Epithelial cell of esophagus (primary cell): ENCODE measurements around the gene LCORL.

Experiments used
- DNase-seq: peaks from one replicate; pipeline ENCODE4 v3.0.0; 2010; ENCODE audit warnings: low read depth
- H3K4me3 ChIP-seq: 2 replicates; pipeline ENCODE4 v1.5.1; 2011; ENCODE audit warnings: mild to moderate bottlenecking, low read length, control low read depth
- CTCF ChIP-seq: IDR thresholded peaks from 2 replicates; pipeline ENCODE4 v1.5.1; 2011; ENCODE audit warnings: low read depth, mild to moderate bottlenecking, low read length, control low read depth, inconsistent platforms; ENCODE audit not compliant: insufficient read depth; ENCODE audit errors: missing control alignments

The LCORL gene

DNA sequence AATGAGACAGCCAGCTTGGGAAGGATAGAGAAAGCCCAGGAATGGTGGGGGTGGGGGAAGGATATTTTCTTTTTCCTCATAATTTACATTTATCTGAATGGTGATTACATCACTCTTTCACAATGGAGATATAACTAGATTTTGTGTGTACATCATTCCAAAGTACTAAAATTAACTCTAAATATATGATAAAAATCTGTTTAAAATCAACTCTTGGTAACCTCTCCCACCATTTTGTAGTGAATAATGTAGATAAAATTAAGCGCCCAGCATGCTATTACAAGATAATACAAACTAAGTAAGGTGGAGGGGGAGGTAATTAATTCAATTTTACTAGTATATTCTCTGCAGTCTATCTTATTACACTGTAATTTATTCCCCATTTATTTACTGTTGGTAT is 131.9 kb downstream of the LCORL start:
- DNase-seq: no peak
- no peak overlapping the region for H3K4me3 ChIP-seq

GRCh38 chr4:17884511-17884910 is 137.0 kb downstream of the LCORL start:
- no peak overlapping the region for H3K4me3 ChIP-seq
- no peak for TF ChIP-seq CTCF
- DNase-seq: no peak

More for the DNA sequence above, 131.9 kb downstream of the LCORL start:
- no peak for TF ChIP-seq CTCF

DNA sequence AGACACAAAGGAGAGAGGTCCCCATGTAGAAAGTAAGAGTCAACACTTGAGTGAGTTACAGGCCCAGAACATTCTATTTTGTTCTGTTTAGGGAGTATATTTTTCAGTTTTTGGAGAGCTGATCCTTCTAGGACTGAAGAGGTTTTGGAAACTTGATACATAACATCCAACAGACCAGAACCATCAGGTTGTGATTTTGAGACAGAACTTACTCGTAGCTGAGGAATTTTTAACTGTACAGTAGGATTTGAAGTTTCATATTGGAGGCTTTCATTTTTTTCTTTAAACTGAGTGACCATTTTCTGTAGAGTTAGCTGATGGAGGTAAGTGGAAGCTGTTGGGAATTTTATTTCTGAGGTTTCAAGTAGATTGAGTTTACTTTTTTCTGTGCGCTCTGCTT is 137.5 kb downstream of the LCORL start:
- no peak overlapping the region for H3K4me3 ChIP-seq
- no peak for DNase-seq
- TF ChIP-seq CTCF: no peak

DNA sequence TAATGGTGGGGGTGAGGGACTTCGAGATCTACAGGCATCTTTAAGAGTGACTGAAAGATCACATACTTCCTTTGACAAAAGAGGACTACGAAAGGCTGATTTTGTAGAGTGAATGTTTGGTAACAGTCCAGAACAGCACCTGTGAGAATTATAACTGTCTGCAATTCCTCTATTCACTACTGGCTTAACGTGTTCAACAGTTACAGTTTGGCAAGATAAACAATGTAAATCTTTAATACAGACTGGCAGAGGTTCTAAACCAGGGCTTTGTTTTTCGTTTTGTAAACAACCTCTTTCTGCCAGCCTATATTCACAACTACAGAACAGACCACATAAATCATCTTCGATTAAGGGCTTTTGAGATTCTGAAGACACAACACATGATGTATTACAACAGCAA is 143.9 kb downstream of the LCORL start:
- H3K4me3 ChIP-seq: no peak overlapping the region
- DNase-seq: no peak
- TF ChIP-seq CTCF: no peak

- DNase-seq: no peak
- no peak for TF ChIP-seq CTCF
- no peak overlapping the region for H3K4me3 ChIP-seq
These were observed 144.6 kb downstream of the LCORL start for GRCh38 chr4:17876943-17877342.

GRCh38 chr4:17875402-17876070 is 146.0 kb downstream of the LCORL start:
- H3K4me3 ChIP-seq: no peak overlapping the region
- DNase-seq: no peak
- no peak for TF ChIP-seq CTCF

DNA sequence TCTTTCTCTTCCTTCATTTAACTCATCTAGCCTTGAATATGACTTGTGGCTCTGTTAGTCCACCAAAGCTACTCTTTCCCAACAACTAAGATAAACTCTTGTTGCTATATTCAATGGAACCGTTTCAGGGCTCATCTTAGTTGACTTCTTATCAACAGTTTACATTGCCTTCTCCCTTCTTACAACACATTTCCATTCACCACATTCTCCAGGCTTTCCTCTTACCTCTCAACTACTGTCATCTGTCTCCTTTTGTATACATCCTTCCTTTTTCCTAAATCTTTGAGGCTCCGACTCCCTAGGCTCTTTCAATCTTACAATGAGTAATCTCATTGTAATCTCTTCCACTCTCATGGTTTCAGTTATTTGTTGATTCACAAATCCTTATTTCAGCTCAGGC is 152.2 kb downstream of the LCORL start:
- H3K4me3 ChIP-seq: no peak overlapping the region
- no peak for TF ChIP-seq CTCF
- no peak for DNase-seq
